IMR-90 (cell line): Measurements from ENCODE around the gene MTMR2. TPM values are rescaled to one million over a fixed set of nuclear protein-coding genes. Genes with fewer than 3 reads are reported as not detected.
"Not testable (repeated sequence)": the region's sequence is repeated elsewhere in the genome, so short reads cannot be mapped to it uniquely, and the experiment has no call there.

Experiments used
- ATAC-seq: fragments of 200-7000 bp; cut with Tn5 transposase; 2 replicates; pipeline ENCODE4 v1.9.1; 2020; ENCODE audit warnings: low read depth, mild to moderate bottlenecking, moderate library complexity
- BruUV-seq: library from RNA; stranded (reverse); fragments of 400-500 nt; replicated peaks from 2 replicates; lab custom pipeline; 2021; lab: Mats Ljungman, UMichigan
- CTCF ChIA-PET: fragments of 300-600 bp; formaldehyde crosslinking; extraction: SDS; loops from one replicate; lab custom pipeline; 2021; ENCODE audit warnings: antibody characterized with exemption; lab: Yijun Ruan, JAX
- POLR2A ChIA-PET: fragments of 300-600 bp; sonication (Branson Sonifier 250); formaldehyde crosslinking; loops from one replicate; lab custom pipeline; 2022; ENCODE audit warnings: antibody characterized with exemption; ENCODE audit not compliant: unreplicated experiment; lab: Charles Lee
- DNase-seq: peaks from one replicate; pipeline ENCODE4 v3.0.0; 2013
- H2AFZ ChIP-seq: replicated peaks from 2 replicates; pipeline ENCODE3; 2013; ENCODE audit warnings: low read length, mild to moderate bottlenecking; ENCODE audit not compliant: poor library complexity
- H2AK5ac ChIP-seq: 2 replicates; pipeline ENCODE4 v1.6.1; 2013; ENCODE audit warnings: low read depth, low read length, inconsistent platforms
- H2AK9ac ChIP-seq: replicated peaks from 2 replicates; pipeline ENCODE3; 2013; ENCODE audit warnings: mild to moderate bottlenecking, low read depth, low read length, moderate library complexity; ENCODE audit not compliant: poor library complexity
- H2BK120ac ChIP-seq: 2 replicates; pipeline ENCODE4 v1.6.1; 2013; ENCODE audit warnings: low read depth, low read length, inconsistent platforms
- H2BK15ac ChIP-seq: 3 replicates; pipeline ENCODE4 v1.6.1; 2013; ENCODE audit warnings: low read depth, low read length, inconsistent platforms
- H2BK20ac ChIP-seq: 2 replicates; pipeline ENCODE4 v1.6.1; 2013; ENCODE audit warnings: low read depth, mild to moderate bottlenecking, inconsistent platforms, low read length, moderate library complexity
- H2BK5ac ChIP-seq: 2 replicates; pipeline ENCODE4 v1.6.1; 2013; ENCODE audit warnings: mild to moderate bottlenecking, low read depth, low read length, inconsistent platforms; ENCODE audit not compliant: poor library complexity, severe bottlenecking
- H3K14ac ChIP-seq: replicated peaks from 2 replicates; pipeline ENCODE4 v1.6.1; 2013; ENCODE audit warnings: low read depth, low read length, inconsistent platforms
- H3K18ac ChIP-seq: 2 replicates; pipeline ENCODE4 v1.6.1; 2013; ENCODE audit warnings: low read depth, low read length, control low read depth
- H3K23ac ChIP-seq: 2 replicates; pipeline ENCODE4 v1.6.1; 2013; ENCODE audit warnings: low read depth, low read length, inconsistent platforms
- H3K27ac ChIP-seq: 2 replicates; pipeline ENCODE4 v1.5.1; 2013; ENCODE audit warnings: mild to moderate bottlenecking, control low read depth, low read length; ENCODE audit not compliant: insufficient read depth
- H3K27me3 ChIP-seq: 2 replicates; pipeline ENCODE4 v1.6.1; 2013; ENCODE audit warnings: low read length; ENCODE audit not compliant: control insufficient read depth, insufficient read depth
- H3K36me3 ChIP-seq: 2 replicates; pipeline ENCODE4 v1.6.1; 2013; ENCODE audit warnings: low read length, mixed read lengths; ENCODE audit not compliant: control insufficient read depth, insufficient read depth
- H3K4ac ChIP-seq: 2 replicates; pipeline ENCODE4 v1.6.1; 2013; ENCODE audit warnings: low read depth, low read length, inconsistent platforms
- H3K4me1 ChIP-seq: 2 replicates; pipeline ENCODE4 v1.6.1; 2013; ENCODE audit warnings: low read length, mixed read lengths; ENCODE audit not compliant: control insufficient read depth, insufficient read depth
- H3K4me2 ChIP-seq: 2 replicates; pipeline ENCODE4 v1.6.1; 2013; ENCODE audit warnings: low read depth, mild to moderate bottlenecking, control low read depth, low read length, moderate library complexity
- H3K4me3 ChIP-seq: 2 replicates; pipeline ENCODE4 v1.5.1; 2013; ENCODE audit warnings: low read depth, mild to moderate bottlenecking, control low read depth, low read length, moderate library complexity; ENCODE audit not compliant: insufficient read depth
- H3K56ac ChIP-seq: 2 replicates; pipeline ENCODE4 v1.6.1; 2013; ENCODE audit warnings: low read length, inconsistent platforms; ENCODE audit not compliant: insufficient read depth; ENCODE audit errors: extremely low read depth
- H3K79me1 ChIP-seq, 2 experiments: 2 replicates each; pipeline ENCODE4 v1.6.1; 2013; ENCODE audit warnings: low read length in 2 of 2, inconsistent platforms in 1 of 2, low read depth in 1 of 2
- H3K9ac ChIP-seq: 2 replicates; pipeline ENCODE4 v1.6.1; 2013; ENCODE audit warnings: low read depth, low read length, control low read depth
- H3K9me1 ChIP-seq: 2 replicates; pipeline ENCODE4 v1.6.1; 2013; ENCODE audit warnings: low read length, inconsistent platforms; ENCODE audit not compliant: insufficient read depth
- H3K9me3 ChIP-seq: 2 replicates; pipeline ENCODE4 v1.6.1; 2013; ENCODE audit warnings: low read length; ENCODE audit not compliant: control insufficient read depth, insufficient read depth
- H4K20me1 ChIP-seq: 2 replicates; pipeline ENCODE4 v1.6.1; 2013; ENCODE audit warnings: low read length, inconsistent platforms; ENCODE audit not compliant: insufficient read depth
- H4K5ac ChIP-seq: 2 replicates; pipeline ENCODE4 v1.6.1; 2013; ENCODE audit warnings: mild to moderate bottlenecking, low read depth, low read length, control low read depth
- H4K8ac ChIP-seq, 2 experiments: 2 replicates each; pipeline ENCODE4 v1.6.1; 2013; ENCODE audit warnings: low read depth in 2 of 2, low read length in 2 of 2, control low read depth in 1 of 2, inconsistent platforms in 1 of 2
- H4K91ac ChIP-seq: 2 replicates; pipeline ENCODE4 v1.6.1; 2013; ENCODE audit warnings: low read depth, low read length, inconsistent platforms; ENCODE audit not compliant: insufficient read depth
- BHLHE40 ChIP-seq: fragments of 150-350 bp; IDR thresholded peaks from 2 replicates; pipeline ENCODE4 v1.6.1; 2016; ENCODE audit warnings: mild to moderate bottlenecking, low read depth, low read length
- MAZ ChIP-seq: IDR thresholded peaks from 2 replicates; pipeline ENCODE4 v1.6.1; 2012; ENCODE audit warnings: low read depth, mild to moderate bottlenecking, low read length, improper control_type of control experiment, moderate library complexity, borderline replicate concordance
- RCOR1 ChIP-seq: IDR thresholded peaks from 2 replicates; pipeline ENCODE4 v1.6.1; 2012; ENCODE audit warnings: mild to moderate bottlenecking, low read length, improper control_type of control experiment; ENCODE audit not compliant: insufficient replicate concordance
- WGBS, 2 experiments: methylation state at CpG; one replicate each; pipeline versions ENCODE4 v1.1.5 to v1.1.7; 2013; ENCODE audit warnings: missing lambda C conversion rate in 2 of 2; ENCODE audit not compliant: insufficient read length in 1 of 2; ENCODE audit errors: extremely low coverage in 2 of 2; 5-methylcytosine and 5-hydroxymethylcytosine counted together
- dilution Hi-C: fragments of 300-500 bp; cut with HindIII; formaldehyde crosslinking; loops from one replicate; pipeline ENCODE4 v1.14.3; 2018; ENCODE audit warnings: low sequenced_read_pairs; ENCODE audit not compliant: unreplicated experiment
- in situ Hi-C: fragments of 300-500 bp; cut with MboI; formaldehyde crosslinking; loops from 3 replicates; pipeline ENCODE4 v1.14.3; 2019; ENCODE audit warnings: low sequenced_read_pairs, inconsistent platforms, mixed read lengths
- intact Hi-C: fragments of 100-400 bp; cut with micrococcal nuclease; formaldehyde crosslinking; loops from 2 replicates; pipeline ENCODE4 v1.10.0; 2022
- polyA plus RNA-seq, 3 experiments: library from polyadenylated mRNA; depleted of rRNA; stranded (reverse); fragments of >200 nt; gene quantifications; 2 replicates each; pipeline ENCODE4 v1.2.3, GENCODE V29; 2012; ENCODE audit warnings: low replicate concordance in 1 of 3
- total RNA-seq: library from RNA; depleted of rRNA; stranded (reverse); fragments of >200 nt; gene quantifications from 2 replicates; pipeline ENCODE4 v1.2.3, GENCODE V29; 2012

MTMR2 gene
- total and polyA plus RNA-seq, 2 of the 4 experiments (the other 2 are of a cell fraction), result 16.6 to 30.6 TPM

GRCh38 chr11:95863486-95864140 is 60.3 kb downstream of the MTMR2 start:
- TF ChIP-seq RCOR1, result peak; percentile 28
- TF ChIP-seq MAZ, result no peak
- no peak for TF ChIP-seq BHLHE40
- no peaks in the 10 kb centered on the region for H3K27me3 ChIP-seq
- 0 to 100% methylated on average over 1 of the region's 2 CpGs for WGBS, 2 experiments

GRCh38 chr11:95860024-95860423 is 63.9 kb downstream of the MTMR2 start:
- POLR2A ChIA-PET, dilution Hi-C loops, H3K4me3 ChIP-seq, H3K4me1 ChIP-seq, H3K9me3 ChIP-seq, H2AK5ac ChIP-seq, H3K27me3 ChIP-seq, H3K14ac ChIP-seq, H4K8ac ChIP-seq, H2BK15ac ChIP-seq, CTCF ChIA-PET, H3K56ac ChIP-seq, H2BK120ac ChIP-seq, H2BK20ac ChIP-seq, H3K23ac ChIP-seq, in situ Hi-C loops, BruUV-seq, H3K4me2 ChIP-seq, H3K27ac ChIP-seq, H2BK5ac ChIP-seq, DNase-seq, H3K9ac ChIP-seq, H3K9me1 ChIP-seq, intact Hi-C loops, ATAC-seq, H2AK9ac ChIP-seq, H4K91ac ChIP-seq, H3K36me3 ChIP-seq, H3K4ac ChIP-seq, H4K20me1 ChIP-seq, H3K18ac ChIP-seq, H2AFZ ChIP-seq: not testable (repeated sequence)
- Histone ChIP-seq H3K79me1 (peaks cover 3 to 19% of the 10 kb centered on the region in 2 experiments), H4K5ac (0 out of 2 replicates have a peak overlapping the region, but pooled peaks have one; percentile 42)
- no CpG with 5 or more reads among the region's 4 CpGs for WGBS, 2 experiments

More at GRCh38 chr11:95863486-95864140, 60.3 kb downstream of the MTMR2 start:
- Histone ChIP-seq H3K79me1 (peaks cover 3 to 37% of the 10 kb centered on the region in 2 experiments), H3K27ac (peak overlapping the region; percentile 30; the same call in 1 of the 2 replicates), H3K18ac (peak overlapping the region; percentile 63; the same call in 1 of the 2 replicates), H4K20me1 (no peaks in the 10 kb centered on the region), H3K9me1 (no peaks in the 10 kb centered on the region), H3K23ac (peak overlapping the region; percentile 35; the same call in 1 of the 2 replicates), H3K4me3 (no peak overlapping the region), H3K4ac (peak overlapping the region; percentile 60; the same call in 1 of the 2 replicates), H2BK120ac (peak overlapping the region; percentile 82), H3K4me2 (peak overlapping the region; percentile 82; the same call in 1 of the 2 replicates), H2AK9ac (no peak overlapping the region), H3K56ac (peak overlapping the region; percentile 31), H2BK20ac (peak overlapping the region; percentile 57; the same call in 1 of the 2 replicates), H4K91ac (peak overlapping the region; percentile 38; the same call in 1 of the 2 replicates), H2AK5ac (peak overlapping the region; percentile 60; the same call in 1 of the 2 replicates), H3K9me3 (no peaks in the 10 kb centered on the region), H2BK5ac (peak overlapping the region; percentile 99), H2BK15ac (peak overlapping the region; percentile 60; the same call in 2 of the 3 replicates), H4K5ac (peak overlapping the region; percentile 44; the same call in 1 of the 2 replicates), H3K9ac (no peak overlapping the region), H3K36me3 (peaks cover 4% of the 10 kb centered on the region), H2AFZ (no peak overlapping the region), H4K8ac (peak overlapping the region in 1 of 2 experiments; percentile 74; a peak in 2 of 4 replicates), H3K4me1 (peaks cover 2% of the 10 kb centered on the region; the same call in 1 of the 2 replicates), H3K14ac (peak overlapping the region; percentile 42)
- ATAC-seq, result peak; percentile 83
- no TSS peak for BruUV-seq
- DNase-seq, result peak; percentile 89
- ChIA-PET POLR2A (no interaction called here), CTCF (no interaction called here)
- intact Hi-C loops, result no loop called here
- in situ Hi-C loops, result no loop called here
- dilution Hi-C loops, result no loop called here
